Body of pancreas (tissue), 4 donors: ENCODE results near the gene TNS3.

Source experiments
- POLR2A ChIP-seq, 3 donors: fragments of 450-650 bp; IDR thresholded peaks; one replicate each; pipeline ENCODE4 v1.6.1; 2016; ENCODE audit warnings: antibody characterized with exemption in 3 of 3, mild to moderate bottlenecking in 2 of 3
- TF ChIP-seq, protein P1 (sequence below), 7 experiments: fragments of 450-650 bp in 4 of 7; fragments of 200-600 bp in 3 of 7; sonication (generic) in 3 of 7; IDR thresholded peaks; one replicate each; pipeline ENCODE4 v1.5.1; 2016 to 2019; ENCODE audit warnings: antibody characterized with exemption in 7 of 7

DNA sequence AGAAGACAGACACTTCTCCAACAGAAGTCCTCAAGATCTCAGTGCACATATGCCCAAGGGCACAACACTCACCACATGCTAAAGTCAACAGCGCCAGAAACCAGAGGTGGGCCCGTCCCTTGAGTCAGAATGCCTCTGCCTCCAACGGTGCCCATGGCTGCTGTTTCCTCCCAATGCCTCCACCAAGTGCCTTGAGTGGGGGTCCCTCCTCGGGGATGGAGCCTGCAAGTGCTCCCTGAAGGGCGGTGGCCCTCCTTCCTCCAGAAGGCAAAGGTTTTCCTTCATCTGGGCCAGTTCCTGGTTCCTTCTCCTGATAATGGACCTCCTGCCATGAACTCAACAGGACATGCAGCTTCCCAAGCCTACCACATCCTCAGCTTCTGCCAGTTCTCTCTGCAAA, 58.5 kb downstream of the TNS3 start:
- TF ChIP-seq, protein P1, sequence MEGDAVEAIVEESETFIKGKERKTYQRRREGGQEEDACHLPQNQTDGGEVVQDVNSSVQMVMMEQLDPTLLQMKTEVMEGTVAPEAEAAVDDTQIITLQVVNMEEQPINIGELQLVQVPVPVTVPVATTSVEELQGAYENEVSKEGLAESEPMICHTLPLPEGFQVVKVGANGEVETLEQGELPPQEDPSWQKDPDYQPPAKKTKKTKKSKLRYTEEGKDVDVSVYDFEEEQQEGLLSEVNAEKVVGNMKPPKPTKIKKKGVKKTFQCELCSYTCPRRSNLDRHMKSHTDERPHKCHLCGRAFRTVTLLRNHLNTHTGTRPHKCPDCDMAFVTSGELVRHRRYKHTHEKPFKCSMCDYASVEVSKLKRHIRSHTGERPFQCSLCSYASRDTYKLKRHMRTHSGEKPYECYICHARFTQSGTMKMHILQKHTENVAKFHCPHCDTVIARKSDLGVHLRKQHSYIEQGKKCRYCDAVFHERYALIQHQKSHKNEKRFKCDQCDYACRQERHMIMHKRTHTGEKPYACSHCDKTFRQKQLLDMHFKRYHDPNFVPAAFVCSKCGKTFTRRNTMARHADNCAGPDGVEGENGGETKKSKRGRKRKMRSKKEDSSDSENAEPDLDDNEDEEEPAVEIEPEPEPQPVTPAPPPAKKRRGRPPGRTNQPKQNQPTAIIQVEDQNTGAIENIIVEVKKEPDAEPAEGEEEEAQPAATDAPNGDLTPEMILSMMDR (IDR thresholded peaks at IDR 0.05) = no peak
- no peak for TF ChIP-seq POLR2A (IDR thresholded peaks at IDR 0.05)
